ENCODE results near the gene ARHGEF11. TPM values are rescaled to one million over a fixed set of nuclear protein-coding genes. Genes with fewer than 3 reads are reported as not detected.

Gene ARHGEF11
- total RNA-seq, result 36.1 TPM in 2 replicates

DNA sequence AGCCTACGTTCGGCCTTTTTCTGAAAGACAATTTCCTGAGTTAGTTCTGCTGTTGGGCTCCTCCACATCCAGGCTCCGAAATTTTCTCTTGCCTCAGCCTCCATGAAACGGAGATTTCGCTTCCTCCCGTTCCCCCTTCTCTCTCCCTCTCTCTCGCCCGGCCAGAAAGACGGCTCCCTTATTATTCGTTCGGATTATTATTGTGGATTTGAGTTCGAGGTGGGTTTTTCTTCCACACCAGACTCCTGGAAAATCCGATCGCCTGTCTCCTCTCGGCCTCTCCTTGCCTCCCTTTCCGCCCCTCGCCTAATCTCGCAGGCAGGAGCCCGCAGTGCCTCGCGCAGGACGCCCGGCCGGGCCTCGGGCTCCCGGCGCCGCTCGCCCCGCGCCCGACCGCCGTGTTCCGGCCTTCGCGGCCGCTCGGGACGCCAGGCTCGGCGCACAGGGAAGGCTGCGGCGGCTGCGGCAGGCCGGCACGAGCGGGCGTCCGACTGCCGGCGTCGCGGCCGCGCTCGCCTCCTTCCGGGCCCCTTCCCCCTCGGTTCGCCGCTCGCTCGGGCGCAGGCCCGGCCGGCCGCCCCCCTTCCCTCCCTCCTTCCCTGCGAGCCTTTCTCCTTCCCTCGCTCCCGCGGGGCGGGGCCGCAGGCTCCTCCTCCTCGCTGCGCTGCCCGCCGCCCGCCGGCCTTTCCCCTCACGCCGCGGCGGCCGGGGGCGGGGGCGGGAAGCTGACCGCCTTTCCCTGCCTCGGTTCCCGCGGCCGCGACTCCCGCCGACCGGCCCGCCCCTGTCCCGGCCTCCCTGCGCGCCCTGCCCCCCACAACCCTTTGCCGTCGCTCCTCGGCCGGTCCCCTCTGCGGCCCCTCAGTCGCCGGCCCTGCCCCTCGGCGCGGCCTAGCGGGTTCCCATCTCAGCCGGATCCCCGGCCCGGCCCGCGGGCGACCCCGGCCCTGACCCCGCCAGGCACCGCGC, at the start of gene ARHGEF11:
ARHGEF11 (minus strand) TSS at position 493 of the 969 bp plus-strand sequence. CDS start 1,412 bp downstream, outside the sequence.

DNA sequence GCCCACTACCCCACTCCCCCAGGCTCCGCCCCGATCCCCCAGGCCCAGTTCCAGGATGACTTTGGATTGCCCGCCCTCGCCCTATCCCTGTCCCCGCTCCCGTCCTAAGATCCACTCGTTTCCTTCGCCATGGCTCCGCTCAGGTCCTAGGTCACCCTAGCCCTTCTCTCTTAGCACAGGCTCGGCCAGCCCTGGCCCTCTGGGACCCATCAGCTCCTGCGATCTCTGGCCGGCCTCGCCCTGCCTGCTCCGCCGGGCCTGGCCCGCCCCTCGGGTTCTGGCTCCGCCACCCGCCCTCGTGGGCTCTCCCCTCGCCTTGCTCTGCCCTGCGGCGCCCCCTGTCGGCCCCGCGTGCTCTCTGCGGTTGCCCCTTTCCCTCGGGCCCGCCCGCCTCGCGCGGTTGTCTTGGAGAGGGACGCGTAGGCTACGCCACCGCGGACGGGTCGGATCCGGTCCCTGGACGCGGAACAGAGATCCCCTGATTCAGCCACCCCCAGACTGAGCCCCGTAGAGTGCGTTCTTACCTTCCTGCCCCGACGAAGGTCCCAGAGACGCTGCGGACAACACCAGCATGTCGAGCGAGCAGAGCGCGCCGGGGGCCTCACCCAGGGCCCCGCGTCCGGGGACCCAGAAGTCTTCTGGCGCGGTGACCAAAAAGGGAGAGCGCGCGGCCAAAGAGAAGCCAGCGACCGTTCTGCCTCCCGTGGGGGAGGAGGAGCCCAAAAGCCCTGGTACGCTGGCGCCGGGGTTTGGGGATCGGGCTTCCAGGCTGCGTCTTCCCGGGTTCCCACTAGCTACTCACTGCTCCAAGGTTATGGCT, 125.1 kb downstream of the ARHGEF11 start, which contains the start of gene LRRC71:
LRRC71 (plus strand) TSS at position 400 of the 820 bp plus-strand sequence; CDS start at position 572, 172 bp downstream.

GRCh38 chr1:156893048-156893953, 152.2 kb downstream of the ARHGEF11 start, which contains the start of gene PEAR1:
Gene PEAR1, plus strand, starts transcription at chr1:156893718. Its CDS starts 10,209 bp downstream, at chr1:156903927.

Small RNA genes within 50 kb of the gene (small RNA-seq; reads per million reads assigned to genes)
- 0.20 reads per million for gene MIR765
- gene RN7SL612P, result not detected

Other genes with a start within 250 kb of the ARHGEF11 start
- 1.2 TPM in 1 of 2 replicates, not detected in the other for gene SH2D2A, start 228.9 kb downstream of the ARHGEF11 start, total RNA-seq
- under 0.01 TPM in 1 of 2 replicates, not detected in the other for gene INSRR, start 186.6 kb downstream of the ARHGEF11 start, total RNA-seq
- under 0.01 TPM in 1 of 2 replicates, not detected in the other for gene NTRK1, start 184.9 kb downstream of the ARHGEF11 start, total RNA-seq
- gene PEAR1, start 152.0 kb downstream of the ARHGEF11 start, total RNA-seq, result 1.6 and 3.3 TPM in 2 replicates
- gene LRRC71, start 125.1 kb downstream of the ARHGEF11 start, total RNA-seq, result under 0.01 TPM in 1 of 2 replicates, not detected in the other
- not detected in 2 replicates for gene ETV3L, start 54.1 kb upstream of the ARHGEF11 start, total RNA-seq
- 23.9 and 24.5 TPM in 2 replicates for gene ETV3, start 92.7 kb upstream of the ARHGEF11 start, total RNA-seq